H9 (cell line): Measurements from ENCODE around the gene PCDH10. TPM values are rescaled to one million over a fixed set of nuclear protein-coding genes. Genes with fewer than 3 reads are reported as not detected.
A peak's percentile ranks its signal among the peaks of the same experiment; 100 is the strongest.

Experiments
- DNase-seq: peaks from one replicate; pipeline ENCODE4 v3.0.0-alpha.2; 2017
- H2AFZ ChIP-seq: one replicate; pipeline ENCODE4 v1.6.1; 2013; ENCODE audit warnings: mild to moderate bottlenecking, low read length, control low read depth, moderate library complexity
- H2AK5ac ChIP-seq: 2 replicates; pipeline ENCODE4 v1.6.1; 2013; ENCODE audit warnings: low read length, control low read depth, mixed read lengths; ENCODE audit not compliant: insufficient read length
- H2BK120ac ChIP-seq: one replicate; pipeline ENCODE4 v1.6.1; 2013; ENCODE audit warnings: low read depth, mild to moderate bottlenecking, low read length, control low read depth, inconsistent platforms; ENCODE audit not compliant: poor library complexity, severe bottlenecking
- H2BK12ac ChIP-seq: 2 replicates; pipeline ENCODE4 v1.6.1; 2013; ENCODE audit warnings: low read length, control low read depth, mixed read lengths, low read depth; ENCODE audit not compliant: insufficient read length
- H2BK15ac ChIP-seq: 2 replicates; pipeline ENCODE4 v1.6.1; 2013; ENCODE audit warnings: low read depth, low read length, control low read depth
- H2BK20ac ChIP-seq: one replicate; pipeline ENCODE4 v1.6.1; 2013; ENCODE audit warnings: low read depth, mild to moderate bottlenecking, low read length, control low read depth, inconsistent platforms; ENCODE audit not compliant: poor library complexity, severe bottlenecking
- H2BK5ac ChIP-seq: 2 replicates; pipeline ENCODE4 v1.6.1; 2013; ENCODE audit warnings: low read length, control low read depth, mixed read lengths; ENCODE audit not compliant: insufficient read length
- H3K14ac ChIP-seq: 2 replicates; pipeline ENCODE4 v1.6.1; 2013; ENCODE audit warnings: low read length, control low read depth; ENCODE audit not compliant: insufficient read depth
- H3K18ac ChIP-seq: 2 replicates; pipeline ENCODE4 v1.6.1; 2013; ENCODE audit warnings: low read depth, mild to moderate bottlenecking, mixed read lengths, low read length, control low read depth; ENCODE audit not compliant: insufficient read length
- H3K23ac ChIP-seq: 2 replicates; pipeline ENCODE4 v1.6.1; 2013; ENCODE audit warnings: low read length, control low read depth, mixed read lengths, low read depth; ENCODE audit not compliant: insufficient read length
- H3K23me2 ChIP-seq: 2 replicates; pipeline ENCODE4 v1.6.1; 2013; ENCODE audit warnings: low read depth, mild to moderate bottlenecking, mixed read lengths, low read length, control low read depth; ENCODE audit not compliant: insufficient read length, poor library complexity, severe bottlenecking
- H3K27ac ChIP-seq: 2 replicates; pipeline ENCODE4 v1.5.1; 2013; ENCODE audit warnings: low read length, control low read depth, mixed read lengths, low read depth; ENCODE audit not compliant: insufficient read length
- H3K27me3 ChIP-seq: 2 replicates; pipeline ENCODE4 v1.6.1; 2013; ENCODE audit warnings: low read length, control low read depth, inconsistent platforms; ENCODE audit not compliant: insufficient read depth
- H3K4ac ChIP-seq: 2 replicates; pipeline ENCODE4 v1.6.1; 2013; ENCODE audit warnings: low read depth, mild to moderate bottlenecking, control low read depth, inconsistent platforms, low read length, moderate library complexity
- H3K4me1 ChIP-seq: 2 replicates; pipeline ENCODE4 v1.6.1; 2013; ENCODE audit warnings: low read length, control low read depth, inconsistent platforms; ENCODE audit not compliant: insufficient read depth
- H3K4me2 ChIP-seq: 2 replicates; pipeline ENCODE4 v1.6.1; 2013; ENCODE audit warnings: low read length, control low read depth, mixed read lengths; ENCODE audit not compliant: insufficient read length, insufficient read depth
- H3K56ac ChIP-seq: 2 replicates; pipeline ENCODE4 v1.6.1; 2013; ENCODE audit warnings: low read depth, mild to moderate bottlenecking, mixed read lengths, low read length, control low read depth; ENCODE audit not compliant: insufficient read length
- H3K79me1 ChIP-seq: 2 replicates; pipeline ENCODE4 v1.6.1; 2013; ENCODE audit warnings: low read depth, mild to moderate bottlenecking, moderate library complexity, low read length, control low read depth, inconsistent platforms; ENCODE audit not compliant: insufficient read depth, poor library complexity, severe bottlenecking
- H3K79me2 ChIP-seq: 2 replicates; pipeline ENCODE4 v1.6.1; 2013; ENCODE audit warnings: low read length, control low read depth, inconsistent platforms; ENCODE audit not compliant: insufficient read depth
- H3K9ac ChIP-seq: 2 replicates; pipeline ENCODE4 v1.6.1; 2013; ENCODE audit warnings: low read length, control low read depth, mixed read lengths; ENCODE audit not compliant: insufficient read length; ENCODE audit errors: extremely low read depth
- H3K9me3 ChIP-seq: one replicate; pipeline ENCODE4 v1.6.1; 2013; ENCODE audit warnings: low read depth, low read length, inconsistent platforms; ENCODE audit not compliant: control insufficient read depth
- H3T11ph ChIP-seq: one replicate; pipeline ENCODE4 v1.6.1; 2013; ENCODE audit warnings: mild to moderate bottlenecking, low read length, control low read depth, inconsistent platforms
- H4K20me1 ChIP-seq: one replicate; pipeline ENCODE4 v1.6.1; 2013; ENCODE audit not compliant: control insufficient read depth, insufficient read length, insufficient read depth
- H4K5ac ChIP-seq: 2 replicates; pipeline ENCODE4 v1.6.1; 2013; ENCODE audit warnings: low read depth, mild to moderate bottlenecking, mixed read lengths, low read length, control low read depth; ENCODE audit not compliant: insufficient read length
- H4K8ac ChIP-seq: replicated peaks from 2 replicates; pipeline ENCODE4 v1.6.1; 2013; ENCODE audit warnings: low read length, control low read depth, mixed read lengths, low read depth; ENCODE audit not compliant: insufficient read length
- H4K91ac ChIP-seq: 2 replicates; pipeline ENCODE4 v1.6.1; 2013; ENCODE audit warnings: low read depth, mild to moderate bottlenecking, moderate library complexity, mixed read lengths, low read length, control low read depth; ENCODE audit not compliant: insufficient read length
- H3K27ac Mint-ChIP-seq, 3 experiments: 2 replicates in 2 of 3; 3 replicates in 1 of 3; pipeline ENCODE4 v1.8.0; 2020 to 2021; ENCODE audit warnings: mixed read lengths in 3 of 3, mild to moderate bottlenecking in 1 of 3, moderate library complexity in 1 of 3
- H3K27me3 Mint-ChIP-seq: 2 replicates; pipeline ENCODE4 v1.8.0; 2021; ENCODE audit warnings: low read depth, mild to moderate bottlenecking, moderate library complexity, mixed read lengths
- H3K36me3 Mint-ChIP-seq, 3 experiments: 2 replicates in 2 of 3; 3 replicates in 1 of 3; pipeline ENCODE4 v1.8.0; 2020 to 2021; ENCODE audit warnings: low read depth in 3 of 3, mixed read lengths in 3 of 3; ENCODE audit not compliant: insufficient read depth in 1 of 3
- H3K4me1 Mint-ChIP-seq, 2 experiments: 2 replicates each; pipeline ENCODE4 v1.8.0; 2020; ENCODE audit warnings: mixed read lengths in 2 of 2
- H3K4me3 Mint-ChIP-seq, 2 experiments: 2 replicates in 1 of 2; 3 replicates in 1 of 2; pipeline ENCODE4 v1.8.0; 2020 to 2021; ENCODE audit warnings: mild to moderate bottlenecking in 2 of 2, mixed read lengths in 2 of 2, moderate library complexity in 1 of 2
- H3K9me3 Mint-ChIP-seq, 2 experiments: 2 replicates in 1 of 2; 3 replicates in 1 of 2; pipeline ENCODE4 v1.8.0; 2020; ENCODE audit warnings: mild to moderate bottlenecking in 2 of 2, mixed read lengths in 2 of 2, moderate library complexity in 1 of 2
- WGBS: extraction: QIAGEN DNeasy Blood & Tissue Kit; methylation state at CpG from one replicate; pipeline ENCODE4 v1.1.7; 2013; ENCODE audit warnings: missing lambda C conversion rate, low lambda C conversion rate, mixed read lengths; ENCODE audit not compliant: insufficient read length; ENCODE audit errors: extremely low coverage; 5-methylcytosine and 5-hydroxymethylcytosine counted together
- total RNA-seq: library from RNA; stranded (reverse); gene quantifications from 2 replicates; pipeline ENCODE4 v1.2.1, GENCODE V29; 2021
- TF ChIP-seq, protein P1 (sequence below): fragments of 200-600 bp; sonication (generic); conservative IDR thresholded peaks from 3 replicates; pipeline ENCODE4 v1.8.0; 2021; ENCODE audit warnings: antibody characterized with exemption, mild to moderate bottlenecking

The PCDH10 gene
- total RNA-seq, 1 experiment from 2014 or later: 8.1 TPM

DNA sequence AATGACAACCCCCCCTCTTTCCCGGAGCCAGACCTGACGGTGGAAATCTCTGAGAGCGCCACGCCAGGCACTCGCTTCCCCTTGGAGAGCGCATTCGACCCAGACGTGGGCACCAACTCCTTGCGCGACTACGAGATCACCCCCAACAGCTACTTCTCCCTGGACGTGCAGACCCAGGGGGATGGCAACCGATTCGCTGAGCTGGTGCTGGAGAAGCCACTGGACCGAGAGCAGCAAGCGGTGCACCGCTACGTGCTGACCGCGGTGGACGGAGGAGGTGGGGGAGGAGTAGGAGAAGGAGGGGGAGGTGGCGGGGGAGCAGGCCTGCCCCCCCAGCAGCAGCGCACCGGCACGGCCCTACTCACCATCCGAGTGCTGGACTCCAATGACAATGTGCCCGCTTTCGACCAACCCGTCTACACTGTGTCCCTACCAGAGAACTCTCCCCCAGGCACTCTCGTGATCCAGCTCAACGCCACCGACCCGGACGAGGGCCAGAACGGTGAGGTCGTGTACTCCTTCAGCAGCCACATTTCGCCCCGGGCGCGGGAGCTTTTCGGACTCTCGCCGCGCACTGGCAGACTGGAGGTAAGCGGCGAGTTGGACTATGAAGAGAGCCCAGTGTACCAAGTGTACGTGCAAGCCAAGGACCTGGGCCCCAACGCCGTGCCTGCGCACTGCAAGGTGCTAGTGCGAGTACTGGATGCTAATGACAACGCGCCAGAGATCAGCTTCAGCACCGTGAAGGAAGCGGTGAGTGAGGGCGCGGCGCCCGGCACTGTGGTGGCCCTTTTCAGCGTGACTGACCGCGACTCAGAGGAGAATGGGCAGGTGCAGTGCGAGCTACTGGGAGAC, 1.6 kb downstream of the PCDH10 start:
- no peak overlapping the region for H2BK120ac ChIP-seq
- no peaks in the 10 kb centered on the region for H3K9me3 ChIP-seq
- H4K8ac ChIP-seq: no peak overlapping the region
- no peak overlapping the region for H2BK12ac ChIP-seq
- H2AFZ ChIP-seq: no peak overlapping the region
- no peak overlapping the region for H2BK15ac ChIP-seq
- H3K18ac ChIP-seq: no peak overlapping the region
- H3K36me3 Mint-ChIP-seq: peaks cover 0 to 6% (median 0%) of the 10 kb centered on the region in 3 experiments; a peak in 3 of 7 replicates
- no peaks in the 10 kb centered on the region for H3K79me2 ChIP-seq
- H3K4me3 Mint-ChIP-seq: peak overlapping the region; percentile 82 to 92
- no peak overlapping the region for H3K23ac ChIP-seq
- H4K91ac ChIP-seq: no peak overlapping the region
- no peak overlapping the region for H3K27ac Mint-ChIP-seq
- WGBS: no CpG with 5 or more reads among the region's 63 CpGs
- peaks cover 78% of the 10 kb centered on the region for H3K27me3 Mint-ChIP-seq
- no peak overlapping the region for H2AK5ac ChIP-seq
- peaks cover 0 to 6% of the 10 kb centered on the region in 2 experiments; a peak in 3 of 5 replicates for H3K9me3 Mint-ChIP-seq
- no peak overlapping the region for H3T11ph ChIP-seq
- H4K5ac ChIP-seq: no peak overlapping the region
- DNase-seq: peak; percentile 63
- no peak overlapping the region for H3K27ac ChIP-seq
- peaks cover 62 to 63% of the 10 kb centered on the region in 2 experiments for H3K4me1 Mint-ChIP-seq
- H3K4me1 ChIP-seq: no peaks in the 10 kb centered on the region
- peaks cover 38% of the 10 kb centered on the region; the same call in 1 of the 2 replicates for H3K27me3 ChIP-seq
- TF ChIP-seq, protein P1, sequence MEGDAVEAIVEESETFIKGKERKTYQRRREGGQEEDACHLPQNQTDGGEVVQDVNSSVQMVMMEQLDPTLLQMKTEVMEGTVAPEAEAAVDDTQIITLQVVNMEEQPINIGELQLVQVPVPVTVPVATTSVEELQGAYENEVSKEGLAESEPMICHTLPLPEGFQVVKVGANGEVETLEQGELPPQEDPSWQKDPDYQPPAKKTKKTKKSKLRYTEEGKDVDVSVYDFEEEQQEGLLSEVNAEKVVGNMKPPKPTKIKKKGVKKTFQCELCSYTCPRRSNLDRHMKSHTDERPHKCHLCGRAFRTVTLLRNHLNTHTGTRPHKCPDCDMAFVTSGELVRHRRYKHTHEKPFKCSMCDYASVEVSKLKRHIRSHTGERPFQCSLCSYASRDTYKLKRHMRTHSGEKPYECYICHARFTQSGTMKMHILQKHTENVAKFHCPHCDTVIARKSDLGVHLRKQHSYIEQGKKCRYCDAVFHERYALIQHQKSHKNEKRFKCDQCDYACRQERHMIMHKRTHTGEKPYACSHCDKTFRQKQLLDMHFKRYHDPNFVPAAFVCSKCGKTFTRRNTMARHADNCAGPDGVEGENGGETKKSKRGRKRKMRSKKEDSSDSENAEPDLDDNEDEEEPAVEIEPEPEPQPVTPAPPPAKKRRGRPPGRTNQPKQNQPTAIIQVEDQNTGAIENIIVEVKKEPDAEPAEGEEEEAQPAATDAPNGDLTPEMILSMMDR: no peak
- H4K20me1 ChIP-seq: peaks cover 2% of the 10 kb centered on the region
- peaks cover 70% of the 10 kb centered on the region for H3K23me2 ChIP-seq
- no peak overlapping the region for H2BK20ac ChIP-seq
- no peak overlapping the region; the same call in 1 of the 2 replicates for H3K14ac ChIP-seq
- no peak overlapping the region for H3K56ac ChIP-seq
- no peak overlapping the region for H3K4ac ChIP-seq
- H2BK5ac ChIP-seq: no peak overlapping the region
- peak overlapping the region; percentile 53 for H3K9ac ChIP-seq
- H3K4me2 ChIP-seq: peak overlapping the region; percentile 98
- no peaks in the 10 kb centered on the region for H3K79me1 ChIP-seq
